HL-60 (cell line): Measurements from ENCODE around the gene SLC30A9.

Source experiments
- CTCF ChIP-seq: IDR thresholded peaks from one replicate; pipeline ENCODE4 v1.5.1; 2011; ENCODE audit warnings: low read length, control low read depth, inconsistent platforms; ENCODE audit not compliant: insufficient read depth
- POLR2AphosphoS5 ChIP-seq: IDR thresholded peaks from 2 replicates; pipeline ENCODE4 v1.6.1; 2012; ENCODE audit warnings: low read depth

- TF ChIP-seq POLR2AphosphoS5 (no peak), CTCF (no peak)
Observed at GRCh38 chr4:42070463-42070862, 80.1 kb downstream of the SLC30A9 start.
